ENCODE measurements around the gene GPC4. TPM values are rescaled to one million over a fixed set of nuclear protein-coding genes. Genes with fewer than 3 reads are reported as not detected.

Gene GPC4
- total RNA-seq, 1 donor, result 8.3 TPM

GRCh38 chrX:133434197-133434820 lies 19.0 kb upstream of the GPC4 start:
- no peaks in the 10 kb centered on the region for H3K9me3 ChIP-seq (ENCODE audit: low read depth, low read length)
- no peak for DNase-seq (ENCODE audit: insufficient read length, low spot score, missing footprints)
- H3K27ac ChIP-seq (ENCODE audit: low read depth, low read length), result no peak overlapping the region
- H3K4me1 ChIP-seq (ENCODE audit: insufficient read depth, low read length), result no peaks in the 10 kb centered on the region
- no peaks in the 10 kb centered on the region for H3K79me2 ChIP-seq (ENCODE audit: insufficient read depth, low read length)
- H3K27me3 ChIP-seq (ENCODE audit: insufficient read depth, low read length), result peaks cover 8% of the 10 kb centered on the region
- H3K36me3 ChIP-seq (ENCODE audit: insufficient read depth, low read length), result no peaks in the 10 kb centered on the region
- H2AFZ ChIP-seq (ENCODE audit: low read length), result no peak overlapping the region
- TF ChIP-seq CTCF (IDR thresholded peaks at IDR 0.05; ENCODE audit: extremely low read depth, low read depth, low read length), result no peak
- no peaks in the 10 kb centered on the region for H4K20me1 ChIP-seq (ENCODE audit: insufficient read depth, low read length)
- H3K4me2 ChIP-seq (ENCODE audit: insufficient read depth, low read length), result no peak overlapping the region
- H3K4me3 ChIP-seq (ENCODE audit: insufficient read depth, low read length), result no peak overlapping the region

- DNase-seq (ENCODE audit: insufficient read length, low spot score, missing footprints), result no peak
- Histone ChIP-seq H3K27me3 (ENCODE audit: insufficient read depth, low read length) (peaks cover 26% of the 10 kb centered on the region), H4K20me1 (ENCODE audit: insufficient read depth, low read length) (no peaks in the 10 kb centered on the region), H3K27ac (ENCODE audit: low read depth, low read length) (no peak overlapping the region), H3K9me3 (ENCODE audit: low read depth, low read length) (no peaks in the 10 kb centered on the region), H2AFZ (ENCODE audit: low read length) (no peak overlapping the region), H3K36me3 (ENCODE audit: insufficient read depth, low read length) (no peaks in the 10 kb centered on the region), H3K79me2 (ENCODE audit: insufficient read depth, low read length) (no peaks in the 10 kb centered on the region), H3K4me2 (ENCODE audit: insufficient read depth, low read length) (no peak overlapping the region), H3K4me1 (ENCODE audit: insufficient read depth, low read length) (no peaks in the 10 kb centered on the region), H3K4me3 (ENCODE audit: insufficient read depth, low read length) (no peak overlapping the region)
- TF ChIP-seq CTCF (IDR thresholded peaks at IDR 0.05; ENCODE audit: extremely low read depth, low read depth, low read length), result no peak
Observed at GRCh38 chrX:133419911-133420310, 4.6 kb upstream of the GPC4 start.

- no peaks in the 10 kb centered on the region for H3K36me3 ChIP-seq (ENCODE audit: insufficient read depth, low read length)
- H3K4me3 ChIP-seq (ENCODE audit: insufficient read depth, low read length), result no peak overlapping the region
- TF ChIP-seq CTCF (IDR thresholded peaks at IDR 0.05; ENCODE audit: extremely low read depth, low read depth, low read length), result no peak
- H3K4me2 ChIP-seq (ENCODE audit: insufficient read depth, low read length), result no peak overlapping the region
- H3K4me1 ChIP-seq (ENCODE audit: insufficient read depth, low read length), result no peaks in the 10 kb centered on the region
- H2AFZ ChIP-seq (ENCODE audit: low read length), result no peak overlapping the region
- no peak for DNase-seq (ENCODE audit: insufficient read length, low spot score, missing footprints)
- H3K27me3 ChIP-seq (ENCODE audit: insufficient read depth, low read length), result peaks cover 26% of the 10 kb centered on the region
- H4K20me1 ChIP-seq (ENCODE audit: insufficient read depth, low read length), result no peaks in the 10 kb centered on the region
- no peaks in the 10 kb centered on the region for H3K9me3 ChIP-seq (ENCODE audit: low read depth, low read length)
- H3K27ac ChIP-seq (ENCODE audit: low read depth, low read length), result no peak overlapping the region
- H3K79me2 ChIP-seq (ENCODE audit: insufficient read depth, low read length), result no peaks in the 10 kb centered on the region
Observed at GRCh38 chrX:133418588-133418987, 3.3 kb upstream of the GPC4 start.

GRCh38 chrX:133417364-133417763 lies 2.1 kb upstream of the GPC4 start:
- H3K36me3 ChIP-seq (ENCODE audit: insufficient read depth, low read length), result no peaks in the 10 kb centered on the region
- no peak overlapping the region for H3K4me3 ChIP-seq (ENCODE audit: insufficient read depth, low read length)
- H3K9me3 ChIP-seq (ENCODE audit: low read depth, low read length), result no peaks in the 10 kb centered on the region
- H4K20me1 ChIP-seq (ENCODE audit: insufficient read depth, low read length), result no peaks in the 10 kb centered on the region
- no peak overlapping the region for H3K4me2 ChIP-seq (ENCODE audit: insufficient read depth, low read length)
- H3K27ac ChIP-seq (ENCODE audit: low read depth, low read length), result no peak overlapping the region
- no peaks in the 10 kb centered on the region for H3K79me2 ChIP-seq (ENCODE audit: insufficient read depth, low read length)
- TF ChIP-seq CTCF (IDR thresholded peaks at IDR 0.05; ENCODE audit: extremely low read depth, low read depth, low read length), result no peak
- DNase-seq (ENCODE audit: insufficient read length, low spot score, missing footprints), result no peak
- peaks cover 38% of the 10 kb centered on the region for H3K27me3 ChIP-seq (ENCODE audit: insufficient read depth, low read length)
- H3K4me1 ChIP-seq (ENCODE audit: insufficient read depth, low read length), result no peaks in the 10 kb centered on the region
- no peak overlapping the region for H2AFZ ChIP-seq (ENCODE audit: low read length)
